ENCODE measurements around the gene PRPH.
"Not testable (repeated sequence)": the region's sequence is repeated elsewhere in the genome, so short reads cannot be mapped to it uniquely, and the experiment has no call there.

Gene PRPH

GRCh38 chr12:49295082-49295936, at the start of gene PRPH:
Gene PRPH (plus strand): TSS chr12:49295147. CDS start chr12:49295201, 54 bp downstream.
- DNase-seq (ENCODE audit: low spot score), result no peak

- DNase-seq (ENCODE audit: low spot score), result no peak
Measured at GRCh38 chr12:49251357-49251756, 43.6 kb upstream of the PRPH start.

GRCh38 chr12:49253033-49253623, 41.8 kb upstream of the PRPH start:
- DNase-seq (ENCODE audit: low spot score), result no peak

GRCh38 chr12:49255456-49255855, 39.5 kb upstream of the PRPH start:
- not testable (repeated sequence) for DNase-seq (ENCODE audit: low spot score)

- no peak for DNase-seq (ENCODE audit: low spot score)
Measured at GRCh38 chr12:49255857-49256637, 38.9 kb upstream of the PRPH start.

GRCh38 chr12:49257508-49258184, 37.3 kb upstream of the PRPH start:
- DNase-seq (ENCODE audit: low spot score), result not testable (repeated sequence)

- no peak for DNase-seq (ENCODE audit: low spot score)
Measured at GRCh38 chr12:49259452-49259851, 35.5 kb upstream of the PRPH start.

GRCh38 chr12:49260166-49260565, 34.8 kb upstream of the PRPH start:
- no peak for DNase-seq (ENCODE audit: low spot score)

GRCh38 chr12:49260571-49261363, 34.2 kb upstream of the PRPH start:
- no peak for DNase-seq (ENCODE audit: low spot score)

- DNase-seq (ENCODE audit: low spot score), result peak; percentile 42
Measured at GRCh38 chr12:49261721-49262120, 33.2 kb upstream of the PRPH start.

GRCh38 chr12:49263400-49263763, 31.6 kb upstream of the PRPH start:
- no peak for DNase-seq (ENCODE audit: low spot score)

- DNase-seq (ENCODE audit: low spot score), result peak; percentile 46
Measured at GRCh38 chr12:49264466-49264872, 30.5 kb upstream of the PRPH start.

GRCh38 chr12:49264873-49265792, 29.8 kb upstream of the PRPH start, which contains the start of gene TUBA1C:
Gene TUBA1C (plus strand): TSS chr12:49265082. CDS start chr12:49265182, 100 bp downstream.
- DNase-seq (ENCODE audit: low spot score), result peak; percentile 99

GRCh38 chr12:49269191-49269590, 25.8 kb upstream of the PRPH start:
- not testable (repeated sequence) for DNase-seq (ENCODE audit: low spot score)

GRCh38 chr12:49272790-49273725, 21.9 kb upstream of the PRPH start:
- no peak for DNase-seq (ENCODE audit: low spot score)

- DNase-seq (ENCODE audit: low spot score), result no peak
Measured at GRCh38 chr12:49273726-49274395, 21.1 kb upstream of the PRPH start.

- DNase-seq (ENCODE audit: low spot score), result no peak
Measured at GRCh38 chr12:49274396-49275069, 20.4 kb upstream of the PRPH start.

Measured in AG08395 (cell line).